ENCODE results near the gene NRP1. TPM values are rescaled to one million over a fixed set of nuclear protein-coding genes. Genes with fewer than 3 reads are reported as not detected.

The NRP1 gene
- total and polyA plus RNA-seq, 2 donors (not counting 3 experiments of a cell fraction or from before 2014, with no cell fraction given), result 122 to 306 TPM

DNA sequence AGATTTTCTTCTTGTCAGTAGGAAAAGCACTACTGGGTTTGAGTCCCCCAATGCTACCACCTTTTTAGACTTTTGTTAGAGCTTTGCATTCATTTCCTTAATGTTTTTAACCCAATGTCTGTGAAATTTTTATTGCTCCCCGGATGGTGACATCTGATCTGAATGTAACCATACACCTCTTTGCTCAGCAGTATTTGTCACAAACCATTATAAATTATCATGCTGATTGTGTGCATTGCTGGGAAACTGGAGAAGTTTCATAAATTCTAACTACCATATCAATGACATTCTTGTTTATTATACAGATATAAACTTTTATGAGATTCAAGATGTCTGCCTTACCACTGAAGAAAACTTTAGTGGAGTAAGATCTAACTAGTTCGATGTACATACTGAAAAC, 8.5 kb downstream of the NRP1 start:
- Histone ChIP-seq H3K36me3 (ENCODE audit: control insufficient read depth in 2 of 2, extremely low read depth in 1 of 2, insufficient read depth in 2 of 2, low read length in 2 of 2) (peaks cover 4 to 32% of the 10 kb centered on the region in 2 experiments), H3K27ac (ENCODE audit: insufficient read depth, low read depth, low read length) (no peak overlapping the region), H3K9me1 (replicated peaks; ENCODE audit: control insufficient read depth, extremely low read depth, insufficient read depth, low read length) (no peaks in the 10 kb centered on the region), H3K4me3 (replicated peaks in 1 of 3; ENCODE audit: insufficient read depth in 1 of 3, low read depth in 1 of 3, low read length in 3 of 3) (no peak overlapping the region), H3K79me2 (ENCODE audit: control insufficient read depth, insufficient read depth, low read length) (peaks cover 100% of the 10 kb centered on the region), H3K9me3 (replicated peaks; ENCODE audit: control insufficient read depth, insufficient read depth, low read length) (no peaks in the 10 kb centered on the region), H3K4me2 (ENCODE audit: insufficient read depth, low read length) (no peak overlapping the region), H3K4me1 (ENCODE audit: control insufficient read depth, extremely low read depth, insufficient read depth, low read length) (peaks cover 38% of the 10 kb centered on the region), H3K9ac (replicated peaks; ENCODE audit: extremely low read depth, insufficient read depth, low read length) (no peak overlapping the region), H4K20me1 (replicated peaks; ENCODE audit: control insufficient read depth, extremely low read depth, insufficient read depth, low read length) (peaks cover 5% of the 10 kb centered on the region), H2AFZ (ENCODE audit: low read depth, low read length) (no peak overlapping the region), H3K27me3 (ENCODE audit: control insufficient read depth in 2 of 2, insufficient read depth in 2 of 2, low read length in 2 of 2) (no peaks in the 10 kb centered on the region)
- intact Hi-C loops (cut with micrococcal nuclease), result no loop called here
- no TSS peak for BruUV-seq (replicated peaks)
- CTCF ChIA-PET, result interaction anchor here (2.9 kb wide), 1 partner anchor 133 kb away, joined by 19 read pairs; no protein-coding TSS in a partner anchor
- DNase-seq (ENCODE audit: low read depth, low spot score) (no peak), FAIRE-seq (no peak)
- no peak for TF ChIP-seq FOS (IDR thresholded peaks at IDR 0.05; ENCODE audit: borderline replicate concordance, insufficient read depth, low read length)
- dilution Hi-C loops (cut with MboI; ENCODE audit: extremely low pct_ligation_motif_present, low sequenced_read_pairs), result no loop called here
- POLR2A ChIA-PET, result no interaction called here

DNA sequence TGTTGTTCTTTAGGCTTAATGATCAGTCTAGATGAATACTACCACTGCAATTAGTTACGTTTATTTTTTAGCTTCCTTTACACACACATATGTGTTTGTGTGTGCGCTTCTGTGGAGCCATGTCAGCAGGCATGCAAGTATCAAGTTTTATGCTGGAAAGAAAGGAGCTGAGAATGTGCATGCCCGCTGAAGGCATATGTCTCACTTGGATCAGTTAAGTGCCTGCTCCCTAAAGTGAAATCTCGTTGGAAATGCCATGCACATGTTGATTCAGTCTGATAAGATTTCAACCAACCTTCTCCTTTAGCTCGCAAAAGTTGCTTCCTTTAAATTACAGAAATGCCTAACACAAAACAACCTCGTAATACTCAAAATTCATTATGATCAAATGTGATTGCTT, 10.7 kb downstream of the NRP1 start:
- DNase-seq (ENCODE audit: low read depth, low spot score), result no peak
- no TSS peak for BruUV-seq (replicated peaks)
- POLR2A ChIA-PET, result no interaction called here
- Histone ChIP-seq H3K9ac (replicated peaks; ENCODE audit: extremely low read depth, insufficient read depth, low read length) (no peak overlapping the region), H3K9me1 (replicated peaks; ENCODE audit: control insufficient read depth, extremely low read depth, insufficient read depth, low read length) (no peaks in the 10 kb centered on the region), H3K36me3 (ENCODE audit: control insufficient read depth in 2 of 2, extremely low read depth in 1 of 2, insufficient read depth in 2 of 2, low read length in 2 of 2) (peaks cover 7 to 24% of the 10 kb centered on the region in 2 experiments), H2AFZ (ENCODE audit: low read depth, low read length) (no peak overlapping the region), H3K4me1 (ENCODE audit: control insufficient read depth, extremely low read depth, insufficient read depth, low read length) (peaks cover 18% of the 10 kb centered on the region), H3K79me2 (ENCODE audit: control insufficient read depth, insufficient read depth, low read length) (peaks cover 98% of the 10 kb centered on the region), H3K27me3 (ENCODE audit: control insufficient read depth in 2 of 2, insufficient read depth in 2 of 2, low read length in 2 of 2) (no peaks in the 10 kb centered on the region), H4K20me1 (replicated peaks; ENCODE audit: control insufficient read depth, extremely low read depth, insufficient read depth, low read length) (peaks cover 5% of the 10 kb centered on the region), H3K9me3 (replicated peaks; ENCODE audit: control insufficient read depth, insufficient read depth, low read length) (no peaks in the 10 kb centered on the region), H3K4me2 (ENCODE audit: insufficient read depth, low read length) (no peak overlapping the region), H3K4me3 (replicated peaks in 1 of 3; ENCODE audit: insufficient read depth in 1 of 3, low read depth in 1 of 3, low read length in 3 of 3) (no peak overlapping the region), H3K27ac (ENCODE audit: insufficient read depth, low read depth, low read length) (no peak overlapping the region)
- CTCF ChIA-PET, result interaction anchor here (1.1 to 1.7 kb wide), 4 partner anchors 9 to 131 kb away, joined by 3 to 4 read pairs (median 4); no protein-coding TSS in a partner anchor
- dilution Hi-C loops (cut with MboI; ENCODE audit: extremely low pct_ligation_motif_present, low sequenced_read_pairs), result no loop called here
- no peak for FAIRE-seq
- no peak for TF ChIP-seq FOS (IDR thresholded peaks at IDR 0.05; ENCODE audit: borderline replicate concordance, insufficient read depth, low read length)
- TF ChIP-seq, protein P1, sequence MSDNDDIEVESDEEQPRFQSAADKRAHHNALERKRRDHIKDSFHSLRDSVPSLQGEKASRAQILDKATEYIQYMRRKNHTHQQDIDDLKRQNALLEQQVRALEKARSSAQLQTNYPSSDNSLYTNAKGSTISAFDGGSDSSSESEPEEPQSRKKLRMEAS (IDR thresholded peaks at IDR 0.05; ENCODE audit: insufficient read depth, insufficient read length), result no peak
- TF ChIP-seq, protein P2, sequence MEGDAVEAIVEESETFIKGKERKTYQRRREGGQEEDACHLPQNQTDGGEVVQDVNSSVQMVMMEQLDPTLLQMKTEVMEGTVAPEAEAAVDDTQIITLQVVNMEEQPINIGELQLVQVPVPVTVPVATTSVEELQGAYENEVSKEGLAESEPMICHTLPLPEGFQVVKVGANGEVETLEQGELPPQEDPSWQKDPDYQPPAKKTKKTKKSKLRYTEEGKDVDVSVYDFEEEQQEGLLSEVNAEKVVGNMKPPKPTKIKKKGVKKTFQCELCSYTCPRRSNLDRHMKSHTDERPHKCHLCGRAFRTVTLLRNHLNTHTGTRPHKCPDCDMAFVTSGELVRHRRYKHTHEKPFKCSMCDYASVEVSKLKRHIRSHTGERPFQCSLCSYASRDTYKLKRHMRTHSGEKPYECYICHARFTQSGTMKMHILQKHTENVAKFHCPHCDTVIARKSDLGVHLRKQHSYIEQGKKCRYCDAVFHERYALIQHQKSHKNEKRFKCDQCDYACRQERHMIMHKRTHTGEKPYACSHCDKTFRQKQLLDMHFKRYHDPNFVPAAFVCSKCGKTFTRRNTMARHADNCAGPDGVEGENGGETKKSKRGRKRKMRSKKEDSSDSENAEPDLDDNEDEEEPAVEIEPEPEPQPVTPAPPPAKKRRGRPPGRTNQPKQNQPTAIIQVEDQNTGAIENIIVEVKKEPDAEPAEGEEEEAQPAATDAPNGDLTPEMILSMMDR (IDR thresholded peaks at IDR 0.05; ENCODE audit: extremely low read depth in 1 of 2, insufficient read depth in 1 of 2, low read depth in 1 of 2, low read length in 2 of 2), result no peak
- no peak for TF ChIP-seq GATA2 (IDR thresholded peaks at IDR 0.05; ENCODE audit: insufficient read depth, insufficient read length, low read depth, low read length)
- TF ChIP-seq EZH2 (IDR thresholded peaks at IDR 0.05; ENCODE audit: borderline replicate concordance, low read depth, low read length, severe bottlenecking), result no peak
- no peak for TF ChIP-seq POLR2A (IDR thresholded peaks at IDR 0.05; ENCODE audit: low read depth, low read length)
- TF ChIP-seq POLR2AphosphoS5 (IDR thresholded peaks at IDR 0.05; ENCODE audit: insufficient read depth, low read depth, low read length), result no peak
- TF ChIP-seq MYC (IDR thresholded peaks at IDR 0.05; ENCODE audit: low read depth, low read length), result no peak
- no peak for TF ChIP-seq JUN (IDR thresholded peaks at IDR 0.05; ENCODE audit: borderline replicate concordance, insufficient read depth, insufficient read length, low read depth)
- intact Hi-C loops (cut with micrococcal nuclease), result no loop called here

All from endothelial cell of umbilical vein (primary cell).